Loucy (cell line): ENCODE results near the gene MGMT.

Experiments
- CTCF ChIP-seq: fragments of 200-600 bp; sonication (generic); conservative IDR thresholded peaks from 2 replicates; pipeline ENCODE4 v1.5.1; 2014; ENCODE audit warnings: mild to moderate bottlenecking, antibody characterized with exemption, low read length
- EZH2phosphoT487 ChIP-seq: fragments of 200-600 bp; IDR thresholded peaks from 2 replicates; pipeline ENCODE4 v1.6.1; 2018; ENCODE audit warnings: antibody characterized with exemption, mild to moderate bottlenecking, moderate library complexity, borderline replicate concordance

DNA sequence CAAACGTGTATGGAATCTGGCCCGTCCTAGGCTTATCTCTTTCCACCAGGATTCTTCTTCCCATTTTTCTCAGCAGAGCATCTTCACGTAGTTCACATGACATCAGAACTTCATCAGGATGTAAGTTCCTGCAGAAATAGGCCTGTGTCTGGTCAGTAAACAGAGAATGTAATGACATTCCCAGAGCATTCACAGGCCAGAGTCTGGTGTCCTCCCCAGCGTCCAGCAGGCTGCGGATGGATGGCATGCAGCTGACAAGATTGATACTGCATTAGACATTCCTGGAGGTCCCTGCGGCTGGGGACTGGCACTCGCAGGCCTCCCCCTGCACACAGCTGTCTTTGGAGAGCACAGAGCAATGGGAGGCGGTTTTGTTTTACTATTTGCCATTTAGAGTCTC lies 28.7 kb downstream of the MGMT start:
- TF ChIP-seq CTCF (no peak), EZH2phosphoT487 (no peak)
